Brain pericyte (primary cell): Measurements from ENCODE around the gene TTC31.
"Not testable (repeated sequence)": the region's sequence is repeated elsewhere in the genome, so short reads cannot be mapped to it uniquely, and the experiment has no call there.

ENCODE experiments used
- DNase-seq: peaks from one replicate; pipeline ENCODE4 v3.0.0-alpha.2; 2012; ENCODE audit warnings: low read depth, low spot score

Gene TTC31

GRCh38 chr2:74482801-74483674 is at the start of gene TTC31, which contains the start of gene CCDC142:
Gene TTC31 (plus strand): TSS chr2:74483081. CDS start chr2:74483096, 15 bp downstream.
Gene CCDC142 (minus strand): TSS chr2:74482998. CDS start chr2:74482837, 161 bp downstream.
- DNase-seq = peak; percentile 85

DNA sequence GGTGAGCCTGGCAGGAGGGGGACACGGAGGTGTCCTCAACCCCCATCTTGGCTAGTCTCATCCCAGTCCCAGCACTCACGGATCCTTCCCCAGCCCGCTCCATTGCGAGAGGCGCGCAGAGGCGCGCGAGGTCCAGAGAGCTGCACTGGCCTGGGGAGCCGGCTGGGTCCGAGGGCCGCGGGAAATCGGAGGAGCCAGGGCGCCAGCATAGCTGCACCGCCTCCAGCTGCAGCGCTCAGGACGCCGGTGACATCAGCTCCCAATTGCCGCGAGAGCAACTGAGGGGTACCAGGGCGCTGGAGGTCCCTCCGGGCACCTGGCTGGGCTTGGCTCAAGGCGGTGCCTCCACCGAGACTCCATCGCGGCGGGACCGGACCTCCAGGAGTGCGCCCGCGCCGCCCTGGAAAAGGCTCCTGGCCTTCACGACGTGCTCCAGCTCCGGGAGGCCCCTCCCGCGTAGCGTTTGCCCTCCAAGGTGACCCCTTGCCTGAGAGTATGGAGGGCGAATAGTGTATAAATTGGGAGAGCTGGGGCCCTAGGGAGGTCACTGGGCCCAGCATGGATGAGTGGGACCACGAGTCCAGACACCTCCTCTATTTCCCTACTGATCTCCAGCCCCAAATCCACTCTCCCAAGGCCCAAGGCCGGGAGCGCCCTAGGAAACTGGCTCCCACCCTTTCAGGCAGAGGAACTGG is 46.6 kb upstream of the TTC31 start:
- no peak for DNase-seq

- DNase-seq = no peak
Measured at GRCh38 chr2:74436848-74437695, 45.8 kb upstream of the TTC31 start.

DNA sequence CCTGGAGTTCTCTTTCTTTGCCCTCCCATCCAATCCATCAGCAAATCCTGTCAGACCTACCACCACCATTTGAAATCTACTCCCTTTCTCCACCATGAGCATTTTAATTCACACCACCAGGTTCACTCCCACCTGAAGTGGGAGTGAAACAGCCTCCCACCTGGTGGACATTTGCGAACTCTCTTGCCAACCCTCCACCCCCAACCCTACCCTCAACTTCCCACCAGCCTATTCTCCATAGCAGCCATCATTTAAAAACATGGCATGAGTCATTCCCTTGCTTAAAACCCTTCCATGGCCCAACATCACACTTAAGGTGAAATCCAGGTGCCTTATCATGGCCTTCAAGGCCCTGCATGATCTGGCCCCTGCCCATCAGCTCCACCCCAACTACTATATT is 44.6 kb upstream of the TTC31 start:
- no peak for DNase-seq

GRCh38 chr2:74439373-74439772 is 43.5 kb upstream of the TTC31 start:
- DNase-seq = no peak

- DNase-seq = no peak
Measured at GRCh38 chr2:74439803-74440377, 43.0 kb upstream of the TTC31 start.

DNA sequence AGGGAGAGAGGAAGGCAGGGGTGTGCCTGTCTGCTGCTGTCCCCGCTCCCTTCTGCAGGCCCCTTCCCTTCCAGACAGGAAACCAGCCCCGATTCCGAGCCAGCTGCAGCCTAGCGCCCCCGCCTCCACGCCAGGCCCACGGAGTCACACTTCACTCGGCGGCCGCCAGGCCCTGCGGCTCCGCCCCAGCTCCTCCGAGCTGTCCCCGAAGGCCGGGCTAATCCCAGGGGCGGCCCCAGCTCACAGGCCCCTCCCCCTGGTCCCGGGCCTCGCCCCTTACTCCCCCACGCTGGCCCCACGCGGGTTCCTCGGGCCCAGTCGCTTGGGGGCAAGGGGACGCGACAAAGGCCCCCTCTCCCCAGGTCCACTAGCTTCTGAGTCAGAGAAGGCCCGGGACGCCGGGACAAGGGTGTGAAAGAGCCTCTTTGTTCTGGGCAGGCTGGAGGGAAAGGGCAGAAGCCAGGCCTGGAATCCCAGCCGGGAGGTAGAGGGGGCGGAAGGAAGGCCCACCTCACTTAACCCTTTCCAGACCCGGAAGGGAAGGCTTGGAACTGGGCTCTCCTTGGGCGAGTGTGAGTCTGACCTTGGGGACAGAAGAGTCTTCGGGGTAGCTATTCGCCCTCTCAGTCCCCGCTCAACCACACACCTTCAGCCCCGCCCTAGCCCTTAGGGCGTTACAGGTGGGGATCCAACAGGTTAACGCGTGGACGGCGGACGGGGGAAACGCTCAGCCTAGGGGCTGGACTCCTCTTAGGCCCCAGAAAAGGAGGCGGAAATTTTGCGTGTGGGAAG is 42.3 kb upstream of the TTC31 start:
- DNase-seq = no peak

DNA sequence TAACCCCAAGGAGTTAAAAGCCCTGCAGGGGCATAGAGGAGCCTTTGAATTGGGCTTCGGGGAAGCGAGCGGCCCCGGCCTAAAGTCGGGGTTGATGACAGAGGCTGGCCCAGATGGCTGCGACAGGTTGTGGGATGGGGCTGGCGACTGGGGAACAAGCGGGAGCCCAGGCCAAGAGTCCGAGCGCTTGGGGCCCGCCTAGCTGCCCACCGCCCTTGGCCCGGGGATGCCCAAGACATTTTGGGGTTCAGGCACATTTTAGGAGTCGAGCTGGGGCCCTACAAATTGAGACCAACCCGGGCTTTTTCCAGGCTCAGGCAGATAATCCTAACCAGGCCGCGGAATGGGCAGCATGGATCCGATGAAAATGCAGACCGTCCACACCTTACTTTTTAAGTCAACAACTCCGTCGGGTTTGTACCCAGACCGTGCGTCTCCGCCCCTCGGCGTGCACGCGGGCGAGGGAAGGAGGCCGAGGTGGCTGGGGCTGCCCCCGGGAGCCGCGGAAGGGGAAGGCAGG is 41.7 kb upstream of the TTC31 start:
- no peak for DNase-seq

- no peak for DNase-seq
Measured at GRCh38 chr2:74441690-74442482, 41.0 kb upstream of the TTC31 start, which contains the start of gene RTKN. Gene RTKN (minus strand): TSS chr2:74441937. CDS start chr2:74441816, 121 bp downstream.

DNA sequence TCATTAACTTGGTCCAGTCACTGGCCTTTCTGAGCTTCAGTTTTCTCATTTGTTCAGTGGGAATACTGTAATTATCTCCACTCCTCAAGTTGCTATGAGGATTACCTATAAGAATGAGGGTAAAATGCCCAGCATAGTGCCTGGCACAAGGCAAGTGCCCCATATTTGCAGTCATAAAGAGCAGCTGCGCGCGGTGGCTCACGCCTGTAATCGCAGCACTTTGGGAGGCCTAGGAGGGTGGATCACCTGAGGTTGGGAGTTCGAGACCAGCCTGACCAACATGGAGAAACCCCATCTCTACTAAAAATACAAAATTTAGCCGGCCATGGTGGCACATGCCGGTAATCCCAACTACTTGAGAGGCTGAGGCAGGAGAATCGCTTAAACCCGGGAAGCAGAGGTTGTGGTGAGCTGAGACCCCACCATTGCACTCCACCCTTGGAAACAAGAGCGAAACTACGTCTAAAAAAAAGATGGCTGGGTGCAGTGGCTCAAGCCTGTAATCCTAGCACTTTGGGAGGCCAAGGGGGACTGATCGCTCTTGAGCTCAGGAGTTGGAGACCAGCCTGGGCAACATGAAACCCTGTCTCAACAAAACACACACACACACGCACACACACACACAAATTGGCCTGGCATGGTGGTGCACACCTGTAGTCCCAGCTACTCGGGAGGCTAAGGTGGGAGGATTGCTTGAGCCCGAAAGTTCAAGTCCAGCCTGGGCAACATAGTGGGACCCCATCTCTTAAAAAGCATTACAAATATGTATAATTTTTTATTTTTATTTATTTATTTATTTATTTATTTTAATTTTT is 40.2 kb upstream of the TTC31 start:
- not testable (repeated sequence) for DNase-seq

DNA sequence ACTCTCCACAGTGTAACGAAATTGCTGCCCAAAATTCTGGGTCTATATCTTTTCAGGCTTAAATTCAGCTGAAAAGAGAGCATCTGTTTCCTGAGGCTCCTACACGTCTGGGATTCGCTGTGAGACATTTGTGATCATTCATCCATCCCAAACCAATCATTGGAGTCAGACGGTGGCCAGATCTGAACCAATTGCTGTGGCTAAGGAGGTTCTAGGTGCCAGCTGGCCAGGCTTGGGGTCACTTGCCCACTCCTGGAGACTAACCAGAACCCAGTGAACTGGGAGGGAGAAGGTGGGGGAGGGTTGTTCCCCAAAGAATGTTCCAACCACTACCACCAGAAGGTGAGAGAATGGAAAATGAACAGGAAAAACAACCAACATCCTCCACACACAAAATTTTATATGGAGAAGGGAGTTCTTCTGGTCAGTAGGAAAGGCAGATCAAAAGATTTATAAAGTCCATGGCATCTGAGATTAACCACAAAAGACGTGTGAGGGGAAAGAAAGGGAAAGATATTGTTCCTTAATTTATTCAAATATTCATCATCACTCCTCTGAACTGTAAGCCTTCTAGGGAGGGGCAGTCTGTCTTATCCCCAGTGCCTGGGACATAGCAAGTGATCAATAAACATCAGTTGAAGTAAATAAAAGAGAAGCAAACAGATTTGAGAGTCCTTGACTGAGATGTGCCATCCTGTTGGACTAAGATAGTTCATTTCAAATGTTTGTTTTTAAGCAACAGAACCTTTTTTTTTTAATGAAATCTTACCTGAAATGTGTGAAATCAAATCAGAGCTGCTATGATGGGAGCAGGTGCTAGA is 38.2 kb upstream of the TTC31 start:
- DNase-seq = no peak

DNA sequence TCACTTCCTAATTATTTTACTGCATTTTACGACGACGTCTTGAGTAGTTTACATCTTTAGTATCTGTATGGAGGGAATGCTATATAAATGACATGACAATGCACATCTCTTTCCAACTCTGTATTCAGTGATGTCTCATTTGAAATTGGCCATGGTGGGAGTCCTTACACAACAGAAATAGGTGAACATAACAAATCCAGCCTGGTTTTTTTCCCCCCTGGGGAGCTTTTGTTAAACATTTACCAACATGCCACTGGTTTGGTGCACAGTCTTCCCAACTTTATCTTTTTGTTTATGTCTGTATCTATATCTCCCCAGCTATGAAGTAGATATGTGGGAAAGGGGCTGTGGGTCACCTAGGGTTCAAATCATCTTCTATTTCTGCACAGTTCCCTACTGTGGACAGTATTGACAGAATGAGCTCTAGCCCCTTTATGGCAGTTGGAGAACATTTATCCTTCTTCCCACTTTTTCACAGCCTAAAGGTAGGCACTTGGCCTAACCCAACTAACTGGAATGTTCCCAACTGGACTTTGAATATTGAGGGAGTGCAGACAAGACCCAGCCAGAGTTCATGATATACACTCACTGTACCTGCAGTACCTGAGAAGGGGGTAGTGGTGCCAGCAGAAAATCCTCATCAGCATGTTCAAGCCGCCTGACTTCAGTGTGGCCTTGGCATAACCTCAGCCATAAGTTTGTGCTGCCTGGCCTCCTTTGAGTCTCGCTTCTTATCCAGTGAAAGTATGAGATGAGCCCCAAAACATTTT is 35.5 kb upstream of the TTC31 start:
- no peak for DNase-seq

DNA sequence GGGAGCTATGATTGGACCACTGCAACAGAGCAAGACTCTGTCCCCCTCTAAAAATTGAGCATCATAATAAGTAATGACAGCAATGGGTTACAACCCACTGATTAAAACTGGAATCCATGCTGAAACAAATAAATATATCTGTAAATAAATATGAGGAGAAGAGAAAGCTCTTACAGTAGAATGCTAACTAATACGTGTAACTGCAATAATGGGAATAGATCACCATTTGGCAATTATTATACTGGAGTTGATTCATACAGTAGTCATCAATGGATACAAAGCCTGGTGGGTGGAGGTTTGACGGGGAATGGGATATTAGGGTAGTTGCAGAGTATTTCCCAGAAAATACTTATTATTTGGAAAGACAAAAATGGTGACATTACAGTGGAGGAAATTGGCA is 34.1 kb upstream of the TTC31 start:
- no peak for DNase-seq

GRCh38 chr2:74450570-74451190 is 32.2 kb upstream of the TTC31 start:
- no peak for DNase-seq

- peak; percentile 95 for DNase-seq
Measured at GRCh38 chr2:74454654-74455511, 28.0 kb upstream of the TTC31 start, which contains the start of gene INO80B. Gene INO80B (plus strand): TSS chr2:74455087. CDS start chr2:74455117, 30 bp downstream.
